ENCODE data around the gene ECT2.

ECT2 gene

DNA sequence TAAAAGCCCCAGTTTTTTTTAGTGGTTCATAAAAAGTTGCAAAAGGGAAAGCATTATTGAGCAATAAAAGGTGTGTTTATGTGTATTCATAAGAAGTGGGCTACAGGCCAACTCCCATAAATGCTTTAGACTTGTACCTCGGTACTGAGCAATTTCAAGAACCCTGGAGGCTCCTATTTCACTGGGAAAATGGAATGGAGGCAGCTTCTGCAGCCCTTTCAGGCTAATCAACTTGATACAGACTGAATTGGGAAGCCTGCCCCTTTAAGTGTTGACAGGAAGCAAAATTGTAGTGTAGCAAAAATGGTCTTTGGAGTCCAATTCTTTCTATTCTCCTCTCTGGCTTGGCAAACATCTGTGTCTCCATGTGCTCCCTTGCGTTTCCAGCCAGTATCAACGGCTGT lies 118.8 kb downstream of the ECT2 start:
- no peak for DNase-seq

DNA sequence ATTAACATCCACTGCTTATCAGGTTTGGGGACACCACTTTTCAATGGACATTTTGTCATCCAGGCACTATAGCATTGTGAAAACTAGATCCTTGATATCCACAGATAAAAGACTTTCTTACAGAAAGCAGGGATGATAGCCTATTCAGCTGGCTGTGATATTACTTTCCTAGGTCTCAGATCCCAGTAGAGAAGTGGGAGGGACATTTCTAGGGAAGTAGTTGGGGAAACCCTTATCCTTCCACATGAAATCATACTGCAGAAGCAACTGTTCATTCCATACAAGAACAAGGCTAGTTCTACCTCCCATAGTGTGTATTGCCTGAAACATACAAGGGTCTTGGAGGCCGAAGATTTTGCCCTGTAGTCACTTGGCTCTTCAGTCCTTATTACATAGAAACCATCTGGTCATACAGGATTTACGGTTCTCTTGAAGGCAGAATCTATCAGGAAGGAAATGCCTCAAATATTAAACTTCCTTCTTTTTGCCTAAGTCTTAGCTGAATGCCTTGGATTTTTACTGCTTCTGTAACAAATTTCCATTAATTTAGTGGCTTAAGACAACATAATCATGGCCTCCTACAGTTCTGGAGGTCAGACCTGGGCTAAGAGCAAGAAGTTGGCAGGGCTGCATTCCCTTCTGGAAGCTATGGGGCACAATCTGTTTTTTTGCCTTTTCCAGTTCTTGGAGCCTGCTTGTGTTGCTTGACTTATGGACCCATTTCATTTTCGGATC lies 119.4 kb downstream of the ECT2 start:
- no peak for DNase-seq
